AG09319 (cell line): ENCODE measurements around the gene PRLH.

Experiments
- DNase-seq: peaks from one replicate; pipeline ENCODE4 v3.0.0-alpha.2; 2010; ENCODE audit warnings: low read depth; ENCODE audit errors: extremely low read depth
- TF ChIP-seq, protein P1 (sequence below): IDR thresholded peaks from 2 replicates; pipeline ENCODE4 v1.5.1; 2011; ENCODE audit warnings: low read depth, mild to moderate bottlenecking, inconsistent platforms, low read length, moderate library complexity

The PRLH gene

GRCh38 chr2:237567276-237568029 is 1.1 kb downstream of the PRLH start:
- TF ChIP-seq, protein P1, sequence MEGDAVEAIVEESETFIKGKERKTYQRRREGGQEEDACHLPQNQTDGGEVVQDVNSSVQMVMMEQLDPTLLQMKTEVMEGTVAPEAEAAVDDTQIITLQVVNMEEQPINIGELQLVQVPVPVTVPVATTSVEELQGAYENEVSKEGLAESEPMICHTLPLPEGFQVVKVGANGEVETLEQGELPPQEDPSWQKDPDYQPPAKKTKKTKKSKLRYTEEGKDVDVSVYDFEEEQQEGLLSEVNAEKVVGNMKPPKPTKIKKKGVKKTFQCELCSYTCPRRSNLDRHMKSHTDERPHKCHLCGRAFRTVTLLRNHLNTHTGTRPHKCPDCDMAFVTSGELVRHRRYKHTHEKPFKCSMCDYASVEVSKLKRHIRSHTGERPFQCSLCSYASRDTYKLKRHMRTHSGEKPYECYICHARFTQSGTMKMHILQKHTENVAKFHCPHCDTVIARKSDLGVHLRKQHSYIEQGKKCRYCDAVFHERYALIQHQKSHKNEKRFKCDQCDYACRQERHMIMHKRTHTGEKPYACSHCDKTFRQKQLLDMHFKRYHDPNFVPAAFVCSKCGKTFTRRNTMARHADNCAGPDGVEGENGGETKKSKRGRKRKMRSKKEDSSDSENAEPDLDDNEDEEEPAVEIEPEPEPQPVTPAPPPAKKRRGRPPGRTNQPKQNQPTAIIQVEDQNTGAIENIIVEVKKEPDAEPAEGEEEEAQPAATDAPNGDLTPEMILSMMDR, result no peak
- no peak for DNase-seq

GRCh38 chr2:237568121-237568660 is 1.8 kb downstream of the PRLH start:
- DNase-seq, result no peak
- TF ChIP-seq, protein P1, result no peak

- TF ChIP-seq, protein P1, result no peak
- no peak for DNase-seq
Measured at GRCh38 chr2:237569041-237569440, 2.7 kb downstream of the PRLH start.

- DNase-seq, result no peak
- TF ChIP-seq, protein P1, result no peak
Measured at GRCh38 chr2:237569896-237570295, 3.5 kb downstream of the PRLH start.

DNA sequence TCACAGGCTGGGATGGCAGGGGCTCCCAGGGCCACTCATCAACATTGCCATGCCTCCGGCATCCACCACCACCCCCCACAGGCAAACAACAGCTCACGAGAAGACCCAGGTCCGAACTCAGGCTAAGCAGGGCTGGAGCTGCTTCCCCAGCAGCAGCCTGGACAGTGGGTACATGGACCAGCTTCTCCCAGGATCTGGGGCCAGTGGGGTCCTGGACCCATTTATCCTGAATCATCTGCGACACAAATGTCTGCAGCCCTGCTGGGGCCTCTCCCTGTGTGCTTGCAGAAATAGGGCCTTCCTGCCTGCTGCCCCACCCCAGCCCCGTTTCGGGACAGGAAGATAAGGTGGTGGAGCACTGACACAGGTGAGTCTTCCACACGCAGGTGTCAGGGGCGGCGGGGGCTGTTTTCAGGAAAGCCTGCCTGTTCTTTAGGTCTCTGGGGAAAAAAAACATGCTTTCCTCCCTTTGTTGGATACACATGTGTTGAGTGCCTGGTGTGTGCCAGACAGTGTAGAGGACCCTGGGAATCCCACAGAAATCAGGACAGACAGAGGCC is 4.5 kb downstream of the PRLH start:
- no peak for DNase-seq
- TF ChIP-seq, protein P1, result no peak

DNA sequence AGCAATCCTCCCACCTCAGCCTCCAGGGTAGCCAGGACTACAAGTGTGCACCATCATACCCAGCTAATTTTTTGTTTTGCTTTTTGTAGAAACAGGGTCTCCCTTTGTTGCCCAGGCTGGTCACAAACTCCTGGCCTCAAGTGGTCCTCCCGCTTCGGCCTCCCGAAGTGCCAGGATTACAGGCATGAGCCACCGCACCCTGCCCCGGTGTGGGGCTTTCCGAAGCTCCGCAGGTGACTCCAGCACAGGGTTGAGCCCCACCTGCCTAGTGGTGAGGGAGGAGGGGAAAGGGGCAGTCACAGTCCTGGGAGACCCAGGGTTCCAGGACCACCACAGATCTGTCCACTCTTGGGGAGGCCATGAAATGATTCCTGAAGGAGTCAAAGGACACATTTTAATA is 5.2 kb downstream of the PRLH start:
- TF ChIP-seq, protein P1, result no peak
- DNase-seq, result no peak

DNA sequence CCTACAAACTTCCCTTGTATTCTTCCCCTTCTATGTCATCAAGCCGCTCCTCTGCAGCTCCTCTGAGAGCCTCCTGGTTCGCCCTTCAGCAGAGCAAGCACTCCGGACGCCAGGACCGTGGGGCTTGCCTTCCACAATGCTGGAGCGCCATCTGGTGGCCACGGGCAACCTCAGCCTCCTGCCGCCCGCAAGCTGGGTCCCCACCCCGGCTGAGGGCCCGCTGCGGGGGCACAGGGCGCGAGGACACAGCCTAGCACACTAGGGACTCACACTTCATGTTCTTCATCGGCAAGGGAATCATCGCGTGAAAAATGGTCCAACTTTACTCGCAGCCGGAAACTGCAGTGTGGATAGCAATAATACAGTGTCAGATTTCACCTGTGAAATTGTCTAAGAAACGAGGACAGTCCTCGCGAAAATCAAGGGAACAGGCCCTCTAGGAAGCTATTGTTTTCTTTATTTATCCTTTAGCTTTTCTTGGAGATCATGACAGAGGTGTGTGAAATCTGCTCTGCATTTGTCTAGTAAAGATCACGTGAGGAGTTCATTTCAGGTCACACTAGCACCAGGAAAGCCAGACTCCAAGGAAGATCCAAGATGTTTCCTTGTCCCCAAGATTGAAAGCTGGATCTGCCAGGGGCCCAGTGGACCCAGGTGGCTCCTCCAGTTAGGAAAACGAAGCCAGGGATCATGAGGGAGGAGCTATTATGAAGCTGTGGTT is 5.8 kb downstream of the PRLH start:
- DNase-seq, result peak; percentile 80
- TF ChIP-seq, protein P1, result peak; percentile 95
